HG02884 (cell line): ENCODE results near the gene ATP11A.
"Not testable (repeated sequence)": the region's sequence is repeated elsewhere in the genome, so short reads cannot be mapped to it uniquely, and the experiment has no call there.

ENCODE experiments used
- ATAC-seq: cut with Tn5 transposase; IDR thresholded peaks from one replicate; pipeline ENCODE4 v1.9.1; 2021; ENCODE audit warnings: mild to moderate bottlenecking, moderate library complexity; ENCODE audit not compliant: unreplicated experiment

Gene ATP11A

GRCh38 chr13:112708560-112709240 is 18.9 kb downstream of the ATP11A start:
- ATAC-seq = no peak

GRCh38 chr13:112709316-112709715 is 19.5 kb downstream of the ATP11A start:
- not testable (repeated sequence) for ATAC-seq

- ATAC-seq = no peak
These were observed 20.3 kb downstream of the ATP11A start for GRCh38 chr13:112709825-112710783.

GRCh38 chr13:112710855-112711527 is 21.2 kb downstream of the ATP11A start:
- ATAC-seq = no peak

GRCh38 chr13:112711528-112712265 is 21.9 kb downstream of the ATP11A start:
- ATAC-seq = peak; percentile 78

GRCh38 chr13:112712451-112713207 is 22.8 kb downstream of the ATP11A start:
- ATAC-seq = no peak

GRCh38 chr13:112713517-112714253 is 23.8 kb downstream of the ATP11A start:
- no peak for ATAC-seq

- ATAC-seq = no peak
These were observed 24.7 kb downstream of the ATP11A start for GRCh38 chr13:112714376-112715174.

- ATAC-seq = no peak
These were observed 25.4 kb downstream of the ATP11A start for GRCh38 chr13:112715210-112715609.

- no peak for ATAC-seq
These were observed 26.1 kb downstream of the ATP11A start for GRCh38 chr13:112715715-112716460.

- ATAC-seq = no peak
These were observed 26.6 kb downstream of the ATP11A start for GRCh38 chr13:112716461-112716820.

- ATAC-seq = no peak
These were observed 27.1 kb downstream of the ATP11A start for GRCh38 chr13:112716841-112717520.

GRCh38 chr13:112718318-112718717 is 28.5 kb downstream of the ATP11A start:
- no peak for ATAC-seq

- no peak for ATAC-seq
These were observed 29.2 kb downstream of the ATP11A start for GRCh38 chr13:112719016-112719415.

- no peak for ATAC-seq
These were observed 29.7 kb downstream of the ATP11A start for GRCh38 chr13:112719556-112719955.

- no peak for ATAC-seq
These were observed 30.4 kb downstream of the ATP11A start for GRCh38 chr13:112720251-112720650.

GRCh38 chr13:112720814-112721197 is 31.0 kb downstream of the ATP11A start:
- no peak for ATAC-seq
